ENCODE results near the gene PRKACG. TPM values are rescaled to one million over a fixed set of nuclear protein-coding genes. Genes with fewer than 3 reads are reported as not detected.
"Not testable (repeated sequence)": the region's sequence is repeated elsewhere in the genome, so short reads cannot be mapped to it uniquely, and the experiment has no call there.

Gene PRKACG
- total RNA-seq, 1 donor from 2014 or later: not detected

DNA sequence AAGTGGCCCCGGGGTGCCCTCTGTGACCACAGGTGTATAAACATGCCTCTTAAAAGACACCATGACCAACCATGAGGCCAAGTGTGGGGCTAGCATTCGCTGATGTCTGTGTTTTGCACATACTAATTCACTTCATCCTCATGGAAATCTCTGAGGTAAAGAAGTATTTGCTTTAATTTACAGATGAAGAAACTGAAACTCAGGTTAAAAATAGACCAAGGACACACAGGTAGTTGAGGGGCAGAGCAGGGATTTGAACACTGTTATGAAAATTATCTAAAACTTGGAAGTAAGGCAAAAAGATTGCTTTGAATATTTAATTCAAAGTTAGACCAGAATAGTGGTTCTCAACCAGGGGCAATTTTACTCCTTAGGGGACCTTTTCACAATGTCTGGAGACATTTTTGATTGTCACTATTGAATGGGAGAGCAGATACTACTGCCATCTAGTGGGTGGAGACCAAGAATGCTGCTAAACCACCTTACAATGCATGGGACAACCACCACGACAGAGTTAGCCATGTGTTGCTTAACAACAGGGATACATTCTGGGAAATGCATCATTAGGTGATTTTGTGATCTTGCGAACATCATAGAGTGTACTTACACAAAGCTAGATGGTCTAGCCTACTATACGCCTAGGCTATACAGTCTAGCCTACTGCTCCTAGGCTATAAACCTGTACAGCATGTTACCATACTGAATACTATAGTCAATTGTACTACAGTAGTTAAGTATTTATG lies 13.6 kb upstream of the PRKACG start:
- DNase-seq (ENCODE audit: extremely low read depth, low read depth, low spot score): no peak

GRCh38 chr9:69023650-69024049 lies 9.7 kb upstream of the PRKACG start:
- DNase-seq (ENCODE audit: extremely low read depth, low read depth, low spot score): no peak

- no peak for DNase-seq (ENCODE audit: extremely low read depth, low read depth, low spot score)
These were observed 6.6 kb upstream of the PRKACG start for GRCh38 chr9:69020301-69021145.

DNA sequence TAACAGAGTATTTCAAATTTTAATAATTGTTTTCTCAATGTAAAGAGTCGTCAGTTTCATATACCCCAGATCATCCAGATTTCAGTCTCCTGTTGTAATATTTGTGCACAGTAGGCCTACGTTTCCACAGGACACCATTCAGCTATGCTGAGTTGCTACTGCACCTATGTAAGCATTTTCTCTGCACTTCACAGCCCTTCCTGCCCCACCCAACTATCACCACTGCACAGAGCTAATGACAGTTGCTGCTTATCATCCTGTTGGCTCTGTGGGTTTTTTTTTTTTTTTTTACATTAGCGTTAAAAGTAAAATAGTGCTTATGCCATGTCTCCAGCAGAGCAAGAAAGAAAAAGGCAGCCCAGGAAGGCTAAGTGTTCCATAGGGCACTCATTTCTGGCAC lies 5.9 kb upstream of the PRKACG start:
- DNase-seq (ENCODE audit: extremely low read depth, low read depth, low spot score): no peak

- DNase-seq (ENCODE audit: extremely low read depth, low read depth, low spot score): no peak
These were observed 4.8 kb upstream of the PRKACG start for GRCh38 chr9:69018737-69019136.

DNA sequence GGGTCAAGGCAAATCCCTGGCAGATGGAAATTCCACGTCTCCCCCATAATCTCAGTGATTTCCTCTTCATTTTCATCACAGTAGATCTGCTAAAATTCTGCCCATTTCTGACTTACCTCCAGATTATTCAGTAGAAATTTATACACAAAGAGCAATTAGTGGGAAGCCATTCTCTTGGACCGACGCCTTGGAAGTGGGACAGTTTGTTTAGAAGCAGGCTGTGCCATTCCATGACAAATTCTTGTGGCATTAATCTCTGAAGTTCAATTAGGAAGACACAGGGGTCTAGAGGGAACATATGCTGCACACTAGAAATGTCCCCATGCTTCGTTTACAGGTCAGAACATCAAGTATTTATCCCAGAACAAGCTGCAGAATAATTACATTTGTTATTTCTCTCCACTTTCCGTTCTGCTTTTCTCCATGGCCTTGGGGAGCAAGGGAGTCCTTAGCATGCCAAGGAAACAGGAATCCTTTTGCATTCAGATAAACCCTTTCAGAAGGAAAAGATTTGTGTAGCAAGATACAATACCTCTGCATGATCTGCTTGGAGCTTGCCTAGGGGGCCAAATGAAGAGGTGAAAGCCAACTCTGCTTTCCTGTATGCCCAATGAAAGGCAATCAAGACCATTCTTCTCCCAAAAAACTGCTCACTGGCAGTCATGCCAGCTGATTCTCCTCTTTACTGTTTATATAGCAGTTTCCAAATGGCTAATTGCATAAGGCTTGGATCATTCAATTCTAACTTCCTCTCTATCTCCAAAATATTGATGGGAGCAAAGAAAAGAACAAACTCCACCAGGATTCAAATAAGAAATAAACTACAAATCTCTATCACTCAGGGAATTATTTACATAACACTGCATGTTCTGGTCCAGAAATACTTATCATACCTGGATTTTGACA lies 2.5 kb upstream of the PRKACG start:
- DNase-seq (ENCODE audit: extremely low read depth, low read depth, low spot score): no peak

- DNase-seq (ENCODE audit: extremely low read depth, low read depth, low spot score): no peak
These were observed 558 bp downstream of the PRKACG start for GRCh38 chr9:69013382-69013727.

- no peak for DNase-seq (ENCODE audit: extremely low read depth, low read depth, low spot score)
These were observed 1.1 kb downstream of the PRKACG start for GRCh38 chr9:69012696-69013381.

GRCh38 chr9:69009708-69010107 lies 4.2 kb downstream of the PRKACG start:
- DNase-seq (ENCODE audit: extremely low read depth, low read depth, low spot score): no peak

GRCh38 chr9:69004836-69005235 lies 9.1 kb downstream of the PRKACG start:
- DNase-seq (ENCODE audit: extremely low read depth, low read depth, low spot score): no peak

- no peak for DNase-seq (ENCODE audit: extremely low read depth, low read depth, low spot score)
These were observed 10.9 kb downstream of the PRKACG start for GRCh38 chr9:69003051-69003450.

GRCh38 chr9:69001921-69002320 lies 12.0 kb downstream of the PRKACG start:
- no peak for DNase-seq (ENCODE audit: extremely low read depth, low read depth, low spot score)

DNA sequence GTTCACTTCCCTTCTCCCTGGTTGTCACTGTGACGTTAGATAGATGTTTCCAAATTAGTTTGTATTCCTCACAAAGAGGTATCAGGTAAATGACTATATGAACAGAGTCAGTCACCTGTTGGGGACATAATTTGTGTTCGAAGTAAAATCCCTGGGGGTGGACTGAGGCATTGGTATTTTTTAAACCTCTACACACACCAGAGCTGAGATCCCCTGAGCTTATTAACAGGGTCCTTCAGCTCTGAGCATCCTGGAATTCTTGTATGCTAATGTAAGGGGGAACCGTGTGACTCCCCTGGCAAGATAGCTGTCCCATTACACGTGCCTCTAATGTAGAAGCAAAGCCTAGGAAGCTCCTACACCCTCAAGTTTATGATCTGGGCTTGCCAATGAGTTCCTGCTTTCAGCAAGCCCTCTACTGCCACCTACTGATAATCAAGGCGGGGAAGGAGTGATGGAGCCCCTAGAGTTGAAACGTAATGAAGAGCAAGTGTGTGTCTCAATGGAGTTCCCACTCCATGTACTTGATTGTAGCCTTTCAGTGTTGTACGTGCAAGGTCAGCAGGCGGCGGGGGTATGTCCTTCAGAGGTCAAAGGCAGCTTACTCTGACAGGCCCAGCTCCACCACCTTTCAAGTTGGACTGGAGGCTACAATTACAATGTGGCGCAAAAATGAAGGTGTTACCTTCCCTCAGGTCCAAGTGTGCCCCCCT lies 14.4 kb downstream of the PRKACG start:
- DNase-seq (ENCODE audit: extremely low read depth, low read depth, low spot score): peak; percentile 27

GRCh38 chr9:68998812-68999211 lies 15.1 kb downstream of the PRKACG start:
- DNase-seq (ENCODE audit: extremely low read depth, low read depth, low spot score): no peak

- DNase-seq (ENCODE audit: extremely low read depth, low read depth, low spot score): no peak
These were observed 15.5 kb downstream of the PRKACG start for GRCh38 chr9:68998385-68998784.

DNA sequence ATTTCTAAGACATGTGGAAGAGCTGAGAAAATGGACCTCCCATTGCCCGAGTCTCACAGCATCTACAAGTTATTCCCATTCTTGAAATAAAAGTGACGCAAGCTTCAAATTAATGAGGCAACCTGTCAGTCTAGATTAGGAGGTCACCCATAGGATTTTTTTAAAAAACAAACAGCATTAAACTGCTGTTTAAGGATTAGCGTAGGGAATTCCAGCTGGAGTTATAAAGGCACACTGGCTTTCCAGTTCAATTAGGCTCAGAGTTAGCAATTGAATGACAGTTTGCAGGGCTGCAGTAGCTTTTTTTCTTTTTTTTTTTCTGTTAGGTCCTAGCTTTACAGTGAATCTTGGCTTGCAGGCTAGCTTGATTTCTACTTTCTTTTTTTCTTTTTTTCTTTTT lies 16.2 kb downstream of the PRKACG start:
- DNase-seq (ENCODE audit: extremely low read depth, low read depth, low spot score): no peak

GRCh38 chr9:68996462-68996861 lies 17.5 kb downstream of the PRKACG start:
- no peak for DNase-seq (ENCODE audit: extremely low read depth, low read depth, low spot score)

GRCh38 chr9:68995776-68996175 lies 18.1 kb downstream of the PRKACG start:
- DNase-seq (ENCODE audit: extremely low read depth, low read depth, low spot score): no peak

- no peak for DNase-seq (ENCODE audit: extremely low read depth, low read depth, low spot score)
These were observed 22.5 kb downstream of the PRKACG start for GRCh38 chr9:68991457-68991856.

DNA sequence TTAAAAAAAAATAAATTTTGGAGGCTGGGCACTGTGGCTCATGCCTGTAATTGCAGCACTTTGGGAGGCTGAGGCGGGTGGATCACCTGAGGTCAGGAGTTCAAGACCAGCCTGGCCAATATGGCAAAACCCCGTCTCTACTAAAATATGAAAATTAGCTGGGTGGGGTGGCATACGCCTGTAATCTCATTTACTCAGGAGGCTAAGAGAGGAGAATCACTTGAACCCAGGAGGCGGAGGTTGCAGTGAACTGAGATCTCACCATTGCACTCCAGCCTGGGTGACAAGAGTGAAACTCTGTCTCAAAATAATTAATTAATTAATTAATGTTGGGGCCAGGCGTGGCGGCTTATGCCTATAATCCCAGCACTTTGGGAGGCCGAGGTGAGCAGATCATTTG lies 27.0 kb downstream of the PRKACG start:
- not testable (repeated sequence) for DNase-seq (ENCODE audit: extremely low read depth, low read depth, low spot score)

All from glomerular endothelial cell (primary cell).